ENCODE data around the gene HAS3.

HAS3 gene

DNA sequence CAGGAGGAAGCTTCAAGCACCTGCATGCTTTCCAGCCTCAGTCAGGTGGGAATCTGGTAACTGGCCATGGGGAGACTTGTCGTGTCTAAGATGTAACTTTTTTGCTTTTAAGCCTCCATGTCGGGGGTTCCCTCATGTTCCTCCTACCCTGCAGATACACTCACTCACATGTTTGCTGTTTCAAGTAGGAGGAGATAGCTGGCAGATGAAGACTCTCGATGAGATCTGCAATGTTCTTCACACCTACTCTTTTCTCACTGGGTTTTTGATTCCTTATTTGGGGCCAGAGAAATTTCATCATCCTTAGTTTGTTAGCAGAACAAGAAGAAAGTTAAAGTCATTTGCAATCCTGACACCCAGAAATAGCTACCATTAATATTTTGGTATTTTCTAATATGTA lies 51.7 kb downstream of the HAS3 start:
- H3K4me3 ChIP-seq (ENCODE audit: low read depth, low read length), result no peak overlapping the region
- TF ChIP-seq, protein P1, sequence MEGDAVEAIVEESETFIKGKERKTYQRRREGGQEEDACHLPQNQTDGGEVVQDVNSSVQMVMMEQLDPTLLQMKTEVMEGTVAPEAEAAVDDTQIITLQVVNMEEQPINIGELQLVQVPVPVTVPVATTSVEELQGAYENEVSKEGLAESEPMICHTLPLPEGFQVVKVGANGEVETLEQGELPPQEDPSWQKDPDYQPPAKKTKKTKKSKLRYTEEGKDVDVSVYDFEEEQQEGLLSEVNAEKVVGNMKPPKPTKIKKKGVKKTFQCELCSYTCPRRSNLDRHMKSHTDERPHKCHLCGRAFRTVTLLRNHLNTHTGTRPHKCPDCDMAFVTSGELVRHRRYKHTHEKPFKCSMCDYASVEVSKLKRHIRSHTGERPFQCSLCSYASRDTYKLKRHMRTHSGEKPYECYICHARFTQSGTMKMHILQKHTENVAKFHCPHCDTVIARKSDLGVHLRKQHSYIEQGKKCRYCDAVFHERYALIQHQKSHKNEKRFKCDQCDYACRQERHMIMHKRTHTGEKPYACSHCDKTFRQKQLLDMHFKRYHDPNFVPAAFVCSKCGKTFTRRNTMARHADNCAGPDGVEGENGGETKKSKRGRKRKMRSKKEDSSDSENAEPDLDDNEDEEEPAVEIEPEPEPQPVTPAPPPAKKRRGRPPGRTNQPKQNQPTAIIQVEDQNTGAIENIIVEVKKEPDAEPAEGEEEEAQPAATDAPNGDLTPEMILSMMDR (IDR thresholded peaks at IDR 0.05; ENCODE audit: low read depth, low read length), result no peak
- TF ChIP-seq MAX (IDR thresholded peaks at IDR 0.05; ENCODE audit: low read depth, low read length) (no peak), POLR2A (IDR thresholded peaks at IDR 0.05; ENCODE audit: extremely low read depth, insufficient read length) (no peak), MYC (IDR thresholded peaks at IDR 0.05; ENCODE audit: low read depth, low read length) (no peak)

DNA sequence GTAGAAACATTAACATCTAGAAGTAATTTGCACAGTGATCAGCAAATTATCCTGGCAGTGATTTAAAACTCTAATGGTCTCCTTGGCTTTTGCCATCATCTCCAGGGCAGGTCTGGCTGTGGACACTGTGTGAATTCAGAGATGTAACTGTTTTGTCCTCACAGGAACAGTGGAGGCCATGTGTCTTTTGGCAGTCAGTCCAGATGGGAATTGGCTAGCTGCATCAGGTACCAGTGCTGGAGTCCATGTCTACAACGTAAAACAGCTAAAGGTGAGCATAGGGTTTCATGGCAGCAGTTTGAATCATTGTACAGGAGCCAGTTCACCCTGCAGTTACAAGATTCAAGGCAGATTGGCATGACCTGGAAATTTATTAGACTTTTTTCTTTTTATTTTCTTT lies 54.7 kb downstream of the HAS3 start:
- no peak overlapping the region for H3K4me3 ChIP-seq (ENCODE audit: low read depth, low read length)
- no peak for TF ChIP-seq MAX (IDR thresholded peaks at IDR 0.05; ENCODE audit: low read depth, low read length)
- TF ChIP-seq, protein P1 (IDR thresholded peaks at IDR 0.05; ENCODE audit: low read depth, low read length), result no peak
- TF ChIP-seq POLR2A (IDR thresholded peaks at IDR 0.05; ENCODE audit: extremely low read depth, insufficient read length), result no peak
- no peak for TF ChIP-seq MYC (IDR thresholded peaks at IDR 0.05; ENCODE audit: low read depth, low read length)
- no peak for DNase-seq (ENCODE audit: low read depth)

More for the DNA sequence above, 51.7 kb downstream of the HAS3 start:
- DNase-seq (ENCODE audit: low read depth), result no peak

GRCh38 chr16:69165584-69165983 lies 60.1 kb downstream of the HAS3 start:
- H3K4me3 ChIP-seq (ENCODE audit: low read depth, low read length), result no peak overlapping the region
- DNase-seq (ENCODE audit: low read depth), result no peak
- TF ChIP-seq MYC (IDR thresholded peaks at IDR 0.05; ENCODE audit: low read depth, low read length), result no peak
- TF ChIP-seq, protein P1 (IDR thresholded peaks at IDR 0.05; ENCODE audit: low read depth, low read length), result no peak
- TF ChIP-seq MAX (IDR thresholded peaks at IDR 0.05; ENCODE audit: low read depth, low read length), result no peak
- no peak for TF ChIP-seq POLR2A (IDR thresholded peaks at IDR 0.05; ENCODE audit: extremely low read depth, insufficient read length)

- DNase-seq (ENCODE audit: low read depth), result no peak
- TF ChIP-seq, protein P1 (IDR thresholded peaks at IDR 0.05; ENCODE audit: low read depth, low read length), result no peak
- TF ChIP-seq MAX (IDR thresholded peaks at IDR 0.05; ENCODE audit: low read depth, low read length) (no peak), POLR2A (IDR thresholded peaks at IDR 0.05; ENCODE audit: extremely low read depth, insufficient read length) (no peak)
- no peak overlapping the region for H3K4me3 ChIP-seq (ENCODE audit: low read depth, low read length)
Observed at GRCh38 chr16:69166221-69166833, 60.9 kb downstream of the HAS3 start.

DNA sequence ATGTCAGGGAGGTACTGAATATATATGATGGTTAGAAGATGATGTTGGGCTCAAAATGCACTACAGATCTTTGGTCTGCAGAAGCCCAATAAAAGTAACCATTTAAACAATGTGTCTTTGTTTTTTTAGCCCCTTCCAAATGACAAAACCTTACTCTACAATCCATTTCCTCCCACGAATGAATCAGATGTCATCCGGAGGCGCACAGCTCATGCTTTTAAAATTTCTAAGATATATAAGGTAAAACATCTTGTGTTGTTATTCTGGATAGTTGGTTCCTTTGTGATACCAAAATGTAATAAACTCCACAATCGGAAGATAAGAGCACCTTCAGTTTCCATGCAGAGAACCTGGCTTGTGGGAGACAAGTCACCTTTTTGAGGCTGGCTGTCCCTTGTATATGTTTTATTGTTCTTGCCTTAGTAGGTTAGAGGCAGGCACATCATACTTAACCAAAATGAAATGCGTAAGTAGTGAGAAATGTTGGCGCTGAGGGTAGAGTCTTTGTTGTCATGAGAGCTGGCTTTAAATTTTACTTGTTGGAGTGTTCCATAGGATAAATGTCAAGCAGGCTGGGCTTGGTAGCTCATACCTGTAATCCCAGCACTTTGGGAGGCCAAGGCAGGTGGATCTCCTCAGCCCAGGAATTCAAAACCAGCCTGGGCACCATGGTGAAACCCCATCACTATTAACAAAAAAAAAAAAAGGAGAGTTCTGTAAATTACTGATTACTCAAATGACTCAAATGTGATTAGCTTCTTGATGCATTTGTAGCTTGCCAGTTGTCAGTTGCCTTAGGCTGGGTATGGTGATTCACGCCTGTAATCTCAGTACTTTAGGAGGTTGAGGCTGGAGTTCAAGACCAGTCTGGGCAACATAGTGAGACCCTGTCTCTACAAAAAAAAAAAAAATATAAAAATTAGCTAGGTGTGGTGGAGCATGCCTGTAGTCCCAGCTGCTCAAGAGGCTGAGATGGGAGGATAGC lies 61.8 kb downstream of the HAS3 start:
- no peak overlapping the region for H3K4me3 ChIP-seq (ENCODE audit: low read depth, low read length)
- TF ChIP-seq POLR2A (IDR thresholded peaks at IDR 0.05; ENCODE audit: extremely low read depth, insufficient read length) (no peak), MYC (IDR thresholded peaks at IDR 0.05; ENCODE audit: low read depth, low read length) (no peak), MAX (IDR thresholded peaks at IDR 0.05; ENCODE audit: low read depth, low read length) (no peak)
- TF ChIP-seq, protein P1 (IDR thresholded peaks at IDR 0.05; ENCODE audit: low read depth, low read length), result no peak
- no peak for DNase-seq (ENCODE audit: low read depth)
